DOHH2 (cell line): ENCODE data around the gene RPA1.

Experiments used
- H3F3A ChIP-seq: fragments of 200-600 bp; sonication (generic), shearing (Covaris generic); 2 replicates; pipeline ENCODE4 v1.6.0; 2016; ENCODE audit warnings: antibody characterized with exemption, mild to moderate bottlenecking; ENCODE audit not compliant: control insufficient read depth, insufficient read depth
- H3K27ac ChIP-seq: fragments of 200-600 bp; sonication (generic); 2 replicates; pipeline ENCODE4 v1.5.1; 2014; ENCODE audit warnings: low read depth, mild to moderate bottlenecking, low read length, moderate library complexity
- H3K27me3 ChIP-seq: fragments of 200-600 bp; sonication (generic); 2 replicates; pipeline ENCODE4 v1.6.1; 2014; ENCODE audit warnings: mild to moderate bottlenecking, low read length, mixed read lengths; ENCODE audit not compliant: control insufficient read depth
- H3K36me3 ChIP-seq: fragments of 200-600 bp; sonication (generic); 2 replicates; pipeline ENCODE4 v1.6.1; 2014; ENCODE audit warnings: mild to moderate bottlenecking, low read length, moderate library complexity, mixed read lengths; ENCODE audit not compliant: control insufficient read depth
- H3K4me1 ChIP-seq: fragments of 200-600 bp; sonication (generic); 2 replicates; pipeline ENCODE4 v1.6.1; 2014; ENCODE audit warnings: mild to moderate bottlenecking, low read length, mixed read lengths; ENCODE audit not compliant: control insufficient read depth
- H3K4me2 ChIP-seq: fragments of 200-600 bp; sonication (generic); 2 replicates; pipeline ENCODE4 v1.6.0; 2014; ENCODE audit warnings: mild to moderate bottlenecking, low read length, moderate library complexity
- H3K4me3 ChIP-seq: fragments of 200-600 bp; sonication (generic); 2 replicates; pipeline ENCODE4 v1.5.1; 2014; ENCODE audit warnings: mild to moderate bottlenecking, low read length, mixed read lengths
- H3K79me2 ChIP-seq: fragments of 200-600 bp; sonication (generic); 2 replicates; pipeline ENCODE4 v1.6.1; 2014; ENCODE audit warnings: mild to moderate bottlenecking, low read length, mixed read lengths; ENCODE audit not compliant: control insufficient read depth
- H3K9me2 ChIP-seq: fragments of 200-600 bp; sonication (generic); replicated peaks from 2 replicates; pipeline ENCODE4 v1.6.1; 2014; ENCODE audit warnings: mild to moderate bottlenecking, low read length, mixed read lengths; ENCODE audit not compliant: control insufficient read depth
- H3K9me3 ChIP-seq: fragments of 200-600 bp; sonication (generic); 2 replicates; pipeline ENCODE4 v1.6.1; 2014; ENCODE audit warnings: antibody characterized with exemption, low read length, mixed read lengths; ENCODE audit not compliant: control insufficient read depth, insufficient read depth
- H4K20me1 ChIP-seq: fragments of 200-600 bp; sonication (generic); 2 replicates; pipeline ENCODE4 v1.6.0; 2014; ENCODE audit warnings: low read depth, mild to moderate bottlenecking, antibody characterized with exemption, low read length, moderate library complexity; ENCODE audit not compliant: control insufficient read depth, insufficient read depth
- CTCF ChIP-seq: fragments of 200-600 bp; sonication (generic); IDR thresholded peaks from one replicate; pipeline ENCODE4 v1.5.1; 2014; ENCODE audit warnings: antibody characterized with exemption, mild to moderate bottlenecking, low read depth, low read length; ENCODE audit not compliant: poor library complexity, severe bottlenecking
- EZH2phosphoT487 ChIP-seq: fragments of 200-600 bp; sonication (generic); IDR thresholded peaks from 2 replicates; pipeline ENCODE4 v1.6.1; 2017; ENCODE audit warnings: borderline replicate concordance, mild to moderate bottlenecking, antibody characterized with exemption, low read length, moderate library complexity, mixed read lengths

The RPA1 gene

GRCh38 chr17:1783834-1784611 lies 45.8 kb upstream of the RPA1 start:
- Histone ChIP-seq H3K79me2 (peaks cover 11% of the 10 kb centered on the region), H3K27me3 (no peaks in the 10 kb centered on the region), H3K9me2 (no peaks in the 10 kb centered on the region), H3K27ac (peak overlapping the region; percentile 84), H3F3A (peaks cover 16% of the 10 kb centered on the region), H3K4me2 (peak overlapping the region; percentile 61), H3K4me3 (peak overlapping the region; percentile 43), H3K36me3 (peaks cover 71% of the 10 kb centered on the region), H3K4me1 (peaks cover 46% of the 10 kb centered on the region), H4K20me1 (no peaks in the 10 kb centered on the region), H3K9me3 (no peaks in the 10 kb centered on the region)
- TF ChIP-seq CTCF (peak; percentile 82), EZH2phosphoT487 (no peak)

GRCh38 chr17:1785930-1786329 lies 43.9 kb upstream of the RPA1 start:
- Histone ChIP-seq H3K9me2 (no peaks in the 10 kb centered on the region), H3K27ac (no peak overlapping the region), H3K4me1 (peaks cover 36% of the 10 kb centered on the region), H3K9me3 (no peaks in the 10 kb centered on the region), H3K4me3 (no peak overlapping the region), H4K20me1 (no peaks in the 10 kb centered on the region), H3F3A (peaks cover 20% of the 10 kb centered on the region), H3K79me2 (peaks cover 25% of the 10 kb centered on the region), H3K36me3 (peaks cover 60% of the 10 kb centered on the region), H3K4me2 (no peak overlapping the region), H3K27me3 (no peaks in the 10 kb centered on the region)
- TF ChIP-seq EZH2phosphoT487 (no peak), CTCF (no peak)

GRCh38 chr17:1786708-1787107 lies 43.1 kb upstream of the RPA1 start:
- no peak overlapping the region for H3K4me3 ChIP-seq
- peaks cover 55% of the 10 kb centered on the region for H3K36me3 ChIP-seq
- no peaks in the 10 kb centered on the region for H3K27me3 ChIP-seq
- no peak overlapping the region for H3K27ac ChIP-seq
- H3K4me1 ChIP-seq, result peaks cover 29% of the 10 kb centered on the region
- no peaks in the 10 kb centered on the region for H3K9me3 ChIP-seq
- H3F3A ChIP-seq, result peaks cover 20% of the 10 kb centered on the region
- no peaks in the 10 kb centered on the region for H4K20me1 ChIP-seq
- no peaks in the 10 kb centered on the region for H3K9me2 ChIP-seq
- H3K79me2 ChIP-seq, result peaks cover 31% of the 10 kb centered on the region
- no peak overlapping the region for H3K4me2 ChIP-seq
- TF ChIP-seq CTCF (no peak), EZH2phosphoT487 (no peak)
